ENCODE measurements around the gene CDA. TPM values are rescaled to one million over a fixed set of nuclear protein-coding genes. Genes with fewer than 3 reads are reported as not detected.
A peak's percentile ranks its signal among the peaks of the same experiment; 100 is the strongest.

Gene CDA
- total RNA-seq, 2 donors from 2014 or later = 0.92 to 3.0 TPM

DNA sequence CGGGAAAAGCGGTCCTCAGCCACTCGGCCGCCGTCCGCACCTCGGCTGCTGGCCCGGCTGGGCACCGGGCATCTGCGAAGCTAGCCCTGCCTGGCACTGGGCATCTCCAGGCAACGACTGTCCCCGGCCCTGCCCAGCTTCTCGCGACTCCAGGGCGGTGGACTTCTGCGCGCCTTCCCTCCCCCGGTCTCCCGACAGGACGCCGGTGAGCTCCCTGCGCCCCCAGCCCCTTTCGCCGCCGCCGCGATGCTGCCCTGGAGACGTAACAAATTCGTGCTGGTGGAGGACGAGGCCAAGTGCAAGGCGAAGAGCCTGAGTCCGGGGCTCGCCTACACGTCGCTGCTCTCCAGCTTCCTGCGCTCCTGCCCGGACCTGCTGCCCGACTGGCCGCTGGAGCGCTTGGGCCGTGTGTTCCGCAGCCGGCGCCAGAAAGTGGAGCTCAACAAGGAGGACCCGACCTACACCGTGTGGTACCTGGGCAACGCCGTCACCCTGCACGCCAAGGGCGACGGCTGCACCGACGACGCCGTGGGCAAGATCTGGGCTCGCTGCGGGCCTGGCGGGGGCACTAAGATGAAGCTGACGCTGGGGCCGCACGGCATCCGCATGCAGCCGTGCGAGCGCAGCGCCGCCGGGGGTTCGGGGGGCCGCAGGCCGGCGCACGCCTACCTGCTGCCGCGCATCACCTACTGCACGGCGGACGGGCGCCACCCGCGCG, 36.0 kb upstream of the CDA start:
- DNase-seq (ENCODE audit: low spot score) = no peak
- no peak for ATAC-seq (ENCODE audit: insufficient number of reproducible peaks, low FRiP score, low read depth)
- H3K27ac ChIP-seq = no peak overlapping the region
- peaks cover 0 to 22% of the 10 kb centered on the region in 2 donors for H3K4me1 ChIP-seq (ENCODE audit: control insufficient read depth in 1 of 2, low read depth in 2 of 2)
- no peaks in the 10 kb centered on the region for H3K27me3 ChIP-seq (replicated peaks; ENCODE audit: insufficient read depth)
- peak overlapping the region; percentile 45 for H3K4me3 ChIP-seq
- H3K36me3 ChIP-seq = no peaks in the 10 kb centered on the region
- H3K9me3 ChIP-seq = no peaks in the 10 kb centered on the region
- TF ChIP-seq, protein P1, sequence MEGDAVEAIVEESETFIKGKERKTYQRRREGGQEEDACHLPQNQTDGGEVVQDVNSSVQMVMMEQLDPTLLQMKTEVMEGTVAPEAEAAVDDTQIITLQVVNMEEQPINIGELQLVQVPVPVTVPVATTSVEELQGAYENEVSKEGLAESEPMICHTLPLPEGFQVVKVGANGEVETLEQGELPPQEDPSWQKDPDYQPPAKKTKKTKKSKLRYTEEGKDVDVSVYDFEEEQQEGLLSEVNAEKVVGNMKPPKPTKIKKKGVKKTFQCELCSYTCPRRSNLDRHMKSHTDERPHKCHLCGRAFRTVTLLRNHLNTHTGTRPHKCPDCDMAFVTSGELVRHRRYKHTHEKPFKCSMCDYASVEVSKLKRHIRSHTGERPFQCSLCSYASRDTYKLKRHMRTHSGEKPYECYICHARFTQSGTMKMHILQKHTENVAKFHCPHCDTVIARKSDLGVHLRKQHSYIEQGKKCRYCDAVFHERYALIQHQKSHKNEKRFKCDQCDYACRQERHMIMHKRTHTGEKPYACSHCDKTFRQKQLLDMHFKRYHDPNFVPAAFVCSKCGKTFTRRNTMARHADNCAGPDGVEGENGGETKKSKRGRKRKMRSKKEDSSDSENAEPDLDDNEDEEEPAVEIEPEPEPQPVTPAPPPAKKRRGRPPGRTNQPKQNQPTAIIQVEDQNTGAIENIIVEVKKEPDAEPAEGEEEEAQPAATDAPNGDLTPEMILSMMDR (IDR thresholded peaks at IDR 0.05) = no peak

DNA sequence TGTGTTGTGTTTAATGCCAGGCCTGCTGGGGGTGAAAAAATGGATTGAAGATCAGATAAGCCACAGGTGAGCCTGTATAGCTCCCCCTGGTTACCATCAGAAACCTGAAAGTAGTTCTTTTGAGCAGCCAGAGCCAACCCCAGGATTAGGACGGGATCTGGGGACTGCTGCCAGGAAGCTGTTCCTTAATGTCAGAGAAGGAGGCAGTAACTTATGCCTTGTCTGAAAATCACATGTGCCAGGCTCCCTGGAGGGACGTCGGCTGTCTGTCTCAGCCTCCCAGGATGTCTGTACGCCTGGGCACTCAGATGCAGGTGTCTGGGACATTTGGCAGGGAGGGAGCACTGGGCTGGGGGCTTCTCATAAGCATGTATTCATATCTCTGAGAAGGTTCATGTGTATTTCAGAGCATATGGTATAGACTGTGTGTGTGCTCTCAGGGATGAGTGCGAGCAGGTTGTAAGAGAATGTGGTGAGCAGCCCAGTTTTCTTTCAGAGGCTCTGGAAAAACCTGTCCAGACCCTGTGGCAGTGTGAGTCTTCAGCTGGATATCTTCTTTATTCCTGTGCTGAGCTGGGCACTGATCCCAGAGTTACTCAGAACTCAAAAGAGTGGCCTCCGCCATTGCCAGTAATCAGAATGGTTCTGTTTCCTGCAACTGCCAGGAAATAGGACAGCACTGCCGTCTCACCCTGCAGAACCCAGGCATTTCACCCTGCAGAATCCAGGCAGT, 33.7 kb upstream of the CDA start:
- H3K27me3 ChIP-seq (replicated peaks; ENCODE audit: insufficient read depth) = no peaks in the 10 kb centered on the region
- TF ChIP-seq, protein P1 (IDR thresholded peaks at IDR 0.05) = no peak
- H3K27ac ChIP-seq = no peak overlapping the region
- H3K9me3 ChIP-seq = no peaks in the 10 kb centered on the region
- DNase-seq (ENCODE audit: low spot score) = no peak
- H3K4me3 ChIP-seq = no peak overlapping the region
- H3K36me3 ChIP-seq = no peaks in the 10 kb centered on the region
- peaks cover 0 to 22% of the 10 kb centered on the region in 2 donors for H3K4me1 ChIP-seq (ENCODE audit: control insufficient read depth in 1 of 2, low read depth in 2 of 2)
- ATAC-seq (ENCODE audit: insufficient number of reproducible peaks, low FRiP score, low read depth) = no peak

DNA sequence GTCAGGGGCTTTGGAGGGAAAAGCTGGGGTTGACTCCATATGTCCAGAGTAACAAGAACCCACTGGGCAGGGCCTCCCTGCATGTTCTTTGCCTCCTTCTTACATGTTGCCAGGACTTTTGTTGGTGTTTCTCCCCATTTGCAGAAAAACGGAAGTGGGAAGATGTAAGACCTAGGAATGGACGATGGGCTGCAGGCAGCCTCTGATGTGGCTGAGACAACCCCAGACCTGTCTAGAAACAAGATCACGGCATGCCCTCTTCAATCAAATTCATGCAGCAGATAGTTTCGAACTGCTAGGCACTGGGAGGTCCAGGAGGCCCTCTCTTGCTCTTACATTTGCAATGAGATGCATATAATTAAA, 33.2 kb upstream of the CDA start:
- H3K4me3 ChIP-seq = no peak overlapping the region
- TF ChIP-seq, protein P1 (IDR thresholded peaks at IDR 0.05) = no peak
- DNase-seq (ENCODE audit: low spot score) (no peak), ATAC-seq (ENCODE audit: insufficient number of reproducible peaks, low FRiP score, low read depth) (no peak)
- no peaks in the 10 kb centered on the region for H3K27me3 ChIP-seq (replicated peaks; ENCODE audit: insufficient read depth)
- no peak overlapping the region for H3K27ac ChIP-seq
- peaks cover 0 to 22% of the 10 kb centered on the region in 2 donors for H3K4me1 ChIP-seq (ENCODE audit: control insufficient read depth in 1 of 2, low read depth in 2 of 2)
- H3K9me3 ChIP-seq = no peaks in the 10 kb centered on the region
- no peaks in the 10 kb centered on the region for H3K36me3 ChIP-seq

DNA sequence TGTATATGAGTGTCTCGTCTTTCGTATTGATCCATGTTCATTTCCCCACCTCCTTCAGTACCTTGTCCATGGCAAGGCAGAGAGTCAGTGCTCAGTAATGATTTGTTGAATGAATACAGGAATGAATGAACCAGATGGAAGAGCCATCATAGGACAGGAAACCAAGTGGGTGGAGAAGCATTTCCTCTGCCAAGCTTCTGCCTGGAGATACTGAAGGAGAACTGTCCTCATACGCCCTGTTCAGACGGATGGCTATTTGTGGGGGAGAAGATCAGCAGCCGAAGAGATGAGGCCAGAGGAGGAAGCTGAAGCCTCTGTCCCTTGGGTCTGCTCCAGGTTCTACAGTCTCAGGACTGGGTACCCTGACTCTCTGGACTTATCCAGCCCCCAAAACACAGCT, 30.7 kb upstream of the CDA start:
- H3K27ac ChIP-seq = no peak overlapping the region
- H3K9me3 ChIP-seq = no peaks in the 10 kb centered on the region
- H3K27me3 ChIP-seq (replicated peaks; ENCODE audit: insufficient read depth) = no peaks in the 10 kb centered on the region
- DNase-seq (ENCODE audit: low spot score) = no peak
- peaks cover 0 to 8% of the 10 kb centered on the region in 2 donors for H3K4me1 ChIP-seq (ENCODE audit: control insufficient read depth in 1 of 2, low read depth in 2 of 2)
- H3K4me3 ChIP-seq = no peak overlapping the region
- ATAC-seq (ENCODE audit: insufficient number of reproducible peaks, low FRiP score, low read depth) = no peak
- H3K36me3 ChIP-seq = no peaks in the 10 kb centered on the region
- TF ChIP-seq, protein P1 (IDR thresholded peaks at IDR 0.05) = no peak

DNA sequence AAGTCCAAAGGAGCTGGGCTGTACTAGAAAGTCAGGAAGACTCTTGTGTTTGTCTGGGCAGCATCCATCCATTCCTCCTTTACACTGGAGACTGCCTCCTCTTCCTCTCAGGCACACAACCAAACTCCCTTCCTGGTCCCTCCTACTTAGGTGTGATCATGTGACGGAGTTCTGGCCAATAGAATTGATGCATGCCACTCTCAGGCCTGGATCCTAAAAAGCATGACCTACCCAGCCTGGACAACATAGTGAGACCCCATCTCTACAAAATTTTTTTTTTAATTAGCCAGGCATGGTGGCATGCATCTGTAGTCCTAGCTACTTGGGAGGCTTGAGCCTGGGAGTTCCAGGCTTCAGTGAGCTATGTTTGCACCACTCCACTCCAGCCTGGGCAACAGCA, 27.9 kb upstream of the CDA start:
- Histone ChIP-seq H3K27ac (no peak overlapping the region), H3K4me3 (no peak overlapping the region), H3K36me3 (no peaks in the 10 kb centered on the region), H3K27me3 (replicated peaks; ENCODE audit: insufficient read depth) (no peaks in the 10 kb centered on the region), H3K4me1 (ENCODE audit: control insufficient read depth in 1 of 2, low read depth in 2 of 2) (no peaks in the 10 kb centered on the region), H3K9me3 (no peaks in the 10 kb centered on the region)
- no peak for DNase-seq (ENCODE audit: low spot score)
- TF ChIP-seq, protein P1 (IDR thresholded peaks at IDR 0.05) = no peak
- ATAC-seq (ENCODE audit: insufficient number of reproducible peaks, low FRiP score, low read depth) = no peak
